NOMO-1 treated with dmso at 0.1 percent for 144 hours (cell line): ENCODE results near the gene CLDN4.

ENCODE experiments used
- DNase-seq: peaks from one replicate; lab custom pipeline; 2025; ENCODE audit not compliant: unreplicated experiment; lab: John Stamatoyannopoulos, UW

CLDN4 gene

DNA sequence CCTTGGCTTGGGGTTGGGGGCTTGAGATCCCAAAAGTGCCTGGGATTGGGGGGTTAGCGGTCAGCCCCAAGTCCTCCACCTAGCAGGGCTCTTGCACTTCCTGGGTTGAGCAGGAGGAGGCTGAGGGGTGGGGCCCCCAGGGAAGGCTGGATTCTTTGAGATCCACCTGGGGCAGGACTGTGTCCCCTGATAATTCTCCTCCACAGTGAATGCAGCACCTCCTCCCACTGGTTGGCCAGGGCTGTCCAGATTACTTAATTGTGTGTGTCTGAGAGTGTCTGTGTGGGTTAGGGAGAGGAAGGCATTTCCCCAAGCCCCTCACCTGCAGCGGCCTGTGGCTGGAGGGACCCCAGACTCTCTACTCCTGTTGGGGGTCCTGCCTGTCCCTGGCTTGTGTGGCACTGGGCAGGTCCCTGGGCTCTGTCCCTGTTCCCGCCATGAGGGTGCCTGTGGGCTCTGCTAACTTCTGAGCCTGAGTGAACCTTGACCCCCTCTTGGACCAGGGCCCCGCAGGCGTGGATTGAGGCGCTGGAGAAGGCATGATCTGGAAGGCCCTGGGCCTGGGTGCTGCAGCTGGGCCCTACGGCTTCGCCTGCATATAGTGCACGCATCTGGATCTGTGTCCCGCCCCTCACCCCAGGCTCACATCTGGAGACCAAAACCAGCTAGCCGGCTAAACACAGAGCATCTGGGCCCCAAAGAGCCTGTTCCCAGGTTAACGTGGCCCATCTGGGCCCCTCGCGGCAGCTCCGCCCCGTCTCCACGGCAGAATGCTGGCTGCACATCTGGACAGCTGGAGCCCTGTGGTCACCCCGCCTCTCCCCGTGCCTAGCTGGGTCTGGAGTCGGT lies 40.6 kb downstream of the CLDN4 start:
- no peak for DNase-seq

- DNase-seq, result no peak
Observed at GRCh38 chr7:73872056-73872908, 41.5 kb downstream of the CLDN4 start.

- no peak for DNase-seq
Observed at GRCh38 chr7:73876361-73876760, 45.6 kb downstream of the CLDN4 start.

DNA sequence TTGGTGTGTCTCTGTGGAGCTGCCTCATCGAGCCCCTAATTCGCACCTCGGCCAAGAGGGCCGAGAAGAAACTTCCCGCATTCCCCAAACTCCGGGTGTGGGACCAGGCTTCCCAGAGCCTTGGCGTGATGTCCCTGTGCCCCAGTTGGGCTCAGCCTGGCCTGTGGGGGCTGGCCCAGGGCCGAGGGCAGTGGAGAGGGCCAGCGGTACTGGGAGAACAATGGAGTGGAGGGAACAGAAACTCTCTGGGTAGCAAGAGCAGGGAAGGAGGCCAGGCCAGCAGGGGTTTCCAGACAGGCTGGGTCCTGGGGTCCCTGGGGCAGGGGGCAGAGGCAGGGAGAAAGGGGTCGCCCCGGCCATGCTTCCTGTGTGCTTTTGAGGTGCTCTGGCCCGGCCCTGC lies 46.2 kb downstream of the CLDN4 start:
- no peak for DNase-seq

GRCh38 chr7:73879977-73880681 lies 49.3 kb downstream of the CLDN4 start:
- DNase-seq, result no peak

DNA sequence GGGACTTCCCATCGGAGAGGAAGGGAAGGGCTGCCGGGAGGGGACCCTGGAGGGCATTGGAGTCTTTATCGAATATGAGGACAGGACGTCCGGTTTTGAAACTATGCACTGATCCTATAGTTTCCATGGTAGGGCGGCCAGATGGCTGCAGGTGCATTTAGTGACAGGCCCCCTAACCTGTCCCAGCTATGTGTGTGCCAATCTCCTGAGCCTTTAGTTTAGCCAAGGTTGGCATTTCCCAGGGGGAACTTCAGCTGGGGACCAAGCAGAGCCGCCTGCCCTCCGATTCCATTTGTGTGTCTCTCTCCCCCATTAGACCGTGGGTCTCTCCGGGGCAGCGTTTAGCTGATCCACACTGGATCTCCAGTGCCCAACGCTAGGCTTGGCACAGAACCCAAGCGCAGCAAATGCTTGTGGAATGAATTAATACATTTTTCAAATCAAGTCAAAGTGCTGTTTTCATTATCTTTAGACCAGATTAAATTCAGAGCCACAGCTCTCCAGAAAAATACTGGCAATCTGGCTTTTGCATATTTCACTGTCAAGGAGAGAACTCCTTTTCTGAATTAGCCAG lies 50.0 kb downstream of the CLDN4 start:
- no peak for DNase-seq

- no peak for DNase-seq
Observed at GRCh38 chr7:73881352-73882046, 50.7 kb downstream of the CLDN4 start.

DNA sequence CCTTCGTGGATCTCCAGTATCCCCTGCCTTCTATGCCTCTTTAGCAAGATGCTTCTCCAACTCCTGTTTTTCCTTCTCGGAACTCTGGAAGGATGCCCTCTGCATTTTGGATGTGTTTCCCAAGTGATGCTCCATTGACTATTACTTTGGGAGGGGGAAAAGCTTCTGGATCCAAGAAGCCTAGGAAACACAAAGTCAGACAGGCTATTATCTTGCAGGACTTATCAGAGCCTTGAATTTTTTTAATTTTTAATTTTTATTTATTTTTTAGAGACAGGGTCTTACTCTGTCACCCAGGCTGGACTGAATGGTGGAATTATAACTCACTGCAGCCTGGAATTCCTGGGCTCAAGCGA lies 51.2 kb downstream of the CLDN4 start:
- DNase-seq, result no peak
